Measurements from ENCODE around the gene CFL2.
"Not testable (repeated sequence)": the region's sequence is repeated elsewhere in the genome, so short reads cannot be mapped to it uniquely, and the experiment has no call there.

CFL2 gene

GRCh38 chr14:34714320-34715126 lies at the start of gene CFL2:
Gene CFL2, minus strand, starts transcription at chr14:34714593. Its CDS starts 53 bp downstream, at chr14:34714540.
- peak; percentile 33 to 41 for DNase-seq (ENCODE audit: low read depth in 2 of 2, low spot score in 1 of 2)

- DNase-seq (ENCODE audit: low read depth in 2 of 2, low spot score in 1 of 2) = no peak
Observed at GRCh38 chr14:34755215-34755614, 40.8 kb upstream of the CFL2 start.

GRCh38 chr14:34754687-34755086 lies 40.3 kb upstream of the CFL2 start:
- no peak for DNase-seq (ENCODE audit: low read depth in 2 of 2, low spot score in 1 of 2)

- no peak for DNase-seq (ENCODE audit: low read depth in 2 of 2, low spot score in 1 of 2)
Observed at GRCh38 chr14:34750670-34751069, 36.3 kb upstream of the CFL2 start.

- no peak for DNase-seq (ENCODE audit: low read depth in 2 of 2, low spot score in 1 of 2)
Observed at GRCh38 chr14:34750233-34750632, 35.8 kb upstream of the CFL2 start.

GRCh38 chr14:34749408-34749807 lies 35.0 kb upstream of the CFL2 start:
- no peak for DNase-seq (ENCODE audit: low read depth in 2 of 2, low spot score in 1 of 2)

- no peak for DNase-seq (ENCODE audit: low read depth in 2 of 2, low spot score in 1 of 2)
Observed at GRCh38 chr14:34742270-34743115, 28.1 kb upstream of the CFL2 start.

GRCh38 chr14:34741840-34742239 lies 27.4 kb upstream of the CFL2 start:
- no peak for DNase-seq (ENCODE audit: low read depth in 2 of 2, low spot score in 1 of 2)

GRCh38 chr14:34740139-34740538 lies 25.7 kb upstream of the CFL2 start:
- DNase-seq (ENCODE audit: low read depth in 2 of 2, low spot score in 1 of 2) = not testable (repeated sequence)

- not testable (repeated sequence) for DNase-seq (ENCODE audit: low read depth in 2 of 2, low spot score in 1 of 2)
Observed at GRCh38 chr14:34737079-34737478, 22.7 kb upstream of the CFL2 start.

GRCh38 chr14:34733245-34733644 lies 18.9 kb upstream of the CFL2 start:
- DNase-seq (ENCODE audit: low read depth in 2 of 2, low spot score in 1 of 2) = no peak

GRCh38 chr14:34732802-34733201 lies 18.4 kb upstream of the CFL2 start:
- no peak for DNase-seq (ENCODE audit: low read depth in 2 of 2, low spot score in 1 of 2)

- no peak for DNase-seq (ENCODE audit: low read depth in 2 of 2, low spot score in 1 of 2)
Observed at GRCh38 chr14:34723867-34724266, 9.5 kb upstream of the CFL2 start.

GRCh38 chr14:34722723-34723545 lies 8.5 kb upstream of the CFL2 start:
- no peak for DNase-seq (ENCODE audit: low read depth in 2 of 2, low spot score in 1 of 2)

- DNase-seq (ENCODE audit: low read depth in 2 of 2, low spot score in 1 of 2) = no peak
Observed at GRCh38 chr14:34721129-34721528, 6.7 kb upstream of the CFL2 start.

- DNase-seq (ENCODE audit: low read depth in 2 of 2, low spot score in 1 of 2) = no peak
Observed at GRCh38 chr14:34718750-34719304, 4.4 kb upstream of the CFL2 start.

- no peak for DNase-seq (ENCODE audit: low read depth in 2 of 2, low spot score in 1 of 2)
Observed at GRCh38 chr14:34715127-34715863, 902 bp upstream of the CFL2 start.

GRCh38 chr14:34713681-34714319 lies 593 bp downstream of the CFL2 start:
- no peak for DNase-seq (ENCODE audit: low read depth in 2 of 2, low spot score in 1 of 2)

GRCh38 chr14:34713122-34713680 lies 1.2 kb downstream of the CFL2 start:
- no peak for DNase-seq (ENCODE audit: low read depth in 2 of 2, low spot score in 1 of 2)

All from stimulated activated CD8-positive, alpha-beta memory T cell treated with anti-CD3 and anti-CD28 coated beads, Interleukin-4, amount 100 ng/mL, for 4 hours (primary cell).